GM18498 (cell line): Measurements from ENCODE around the gene USP50.
"Not testable (repeated sequence)": the region's sequence is repeated elsewhere in the genome, so short reads cannot be mapped to it uniquely, and the experiment has no call there.

ENCODE experiments used
- ATAC-seq: cut with Tn5 transposase; IDR thresholded peaks from one replicate; pipeline ENCODE4 v1.9.1; 2021; ENCODE audit warnings: mild to moderate bottlenecking, moderate library complexity; ENCODE audit not compliant: unreplicated experiment

Gene USP50

GRCh38 chr15:50505656-50506055 lies 40.8 kb downstream of the USP50 start:
- ATAC-seq = not testable (repeated sequence)

DNA sequence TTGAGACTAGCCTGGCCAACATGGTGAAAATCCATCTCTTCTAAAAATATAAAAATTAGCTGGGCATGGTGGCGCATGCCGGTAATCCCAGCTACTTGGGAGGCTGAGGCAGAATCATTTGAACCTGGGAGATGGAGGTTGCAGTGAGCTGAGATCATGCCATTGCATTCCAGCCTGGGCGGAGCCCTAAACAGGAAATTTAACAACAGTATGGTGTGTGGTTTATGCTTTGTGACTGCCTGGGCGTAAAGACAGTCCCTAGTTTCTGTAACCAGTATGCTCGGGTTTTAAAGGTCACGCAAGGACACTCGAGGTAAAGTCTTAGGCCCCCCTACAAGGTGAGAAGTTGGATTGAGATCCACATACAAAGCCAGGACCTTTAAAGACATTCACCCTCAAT lies 43.3 kb downstream of the USP50 start:
- ATAC-seq = no peak

DNA sequence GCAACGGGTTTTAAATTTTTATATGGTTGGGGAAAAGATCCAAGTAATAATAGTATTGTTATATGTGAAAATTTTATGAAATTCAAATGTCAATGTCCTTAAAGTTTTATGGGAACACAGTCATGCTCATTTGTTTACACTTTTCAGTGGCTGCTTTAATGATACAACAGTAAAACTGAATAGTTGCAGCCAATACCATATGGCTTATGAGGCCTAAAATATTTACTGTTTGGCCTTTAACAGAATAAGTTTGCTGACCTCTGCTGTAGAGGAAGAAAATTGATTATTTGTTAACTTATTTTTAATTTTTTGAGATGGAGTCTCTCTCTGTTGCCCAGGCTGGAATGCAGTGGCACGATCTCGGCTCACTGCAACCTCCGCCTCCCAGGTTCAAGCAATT lies 44.7 kb downstream of the USP50 start:
- ATAC-seq = no peak

GRCh38 chr15:50500352-50500751 lies 46.1 kb downstream of the USP50 start:
- ATAC-seq = no peak

- no peak for ATAC-seq
These were observed 49.8 kb downstream of the USP50 start for GRCh38 chr15:50496692-50497091.

GRCh38 chr15:50494547-50494946 lies 51.9 kb downstream of the USP50 start:
- not testable (repeated sequence) for ATAC-seq

GRCh38 chr15:50493625-50494024 lies 52.8 kb downstream of the USP50 start:
- ATAC-seq = no peak

DNA sequence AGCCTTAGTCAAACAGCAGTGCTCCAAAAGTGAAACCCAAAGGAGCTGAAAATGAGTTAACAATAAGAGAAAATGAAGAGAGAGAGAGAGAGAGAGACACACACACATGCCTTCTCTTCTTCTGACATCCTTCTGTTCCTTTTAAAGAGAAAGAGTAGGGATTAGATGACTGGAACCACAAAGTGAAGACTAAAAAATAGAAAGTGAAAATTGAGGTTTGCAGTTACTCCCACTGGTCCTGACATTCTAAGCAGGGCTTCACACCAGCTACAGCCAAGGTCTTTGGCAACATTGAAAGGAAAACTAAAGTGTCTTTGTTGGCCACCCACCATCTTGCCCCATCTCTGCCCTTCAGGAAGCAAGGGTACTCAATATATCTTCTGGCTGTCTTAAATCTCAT lies 59.2 kb downstream of the USP50 start:
- no peak for ATAC-seq

DNA sequence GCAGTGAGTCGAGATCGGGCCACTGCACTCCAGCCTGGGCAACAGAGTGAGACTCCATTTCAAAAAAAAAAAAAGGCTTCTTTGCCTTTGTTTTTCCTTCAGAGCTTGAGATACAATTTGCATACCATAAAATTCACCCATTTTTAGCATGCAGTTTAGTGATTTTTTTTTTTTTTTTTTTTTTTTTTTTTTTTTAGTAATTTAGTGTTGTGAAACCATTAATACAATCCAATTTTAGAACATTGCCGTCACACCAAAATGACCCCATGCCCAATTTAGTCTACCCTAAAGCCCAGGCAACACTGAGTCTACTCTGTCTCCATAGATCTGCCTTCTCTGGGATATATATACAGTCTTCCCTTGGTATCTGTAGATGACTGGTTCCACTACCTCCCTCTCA lies 61.1 kb downstream of the USP50 start:
- ATAC-seq = no peak

DNA sequence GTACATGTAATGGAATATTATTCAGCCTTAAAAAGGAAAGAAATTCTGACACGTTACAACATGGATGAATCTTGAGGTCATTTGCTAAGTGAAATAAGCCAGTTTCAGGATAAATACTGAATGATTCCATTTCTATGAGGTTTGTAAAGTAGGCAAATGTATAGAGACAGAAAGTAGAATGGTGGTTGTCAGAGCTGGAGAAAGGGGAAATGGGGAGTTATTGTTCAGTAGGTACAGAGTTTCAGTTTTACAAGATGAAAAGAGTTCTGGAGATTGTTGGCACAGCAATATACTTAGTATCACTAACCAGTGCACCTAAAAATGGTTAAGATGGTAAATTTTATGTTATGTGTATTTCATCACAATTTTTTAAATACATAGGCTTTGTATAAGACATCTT lies 61.7 kb downstream of the USP50 start:
- ATAC-seq = peak; percentile 75

DNA sequence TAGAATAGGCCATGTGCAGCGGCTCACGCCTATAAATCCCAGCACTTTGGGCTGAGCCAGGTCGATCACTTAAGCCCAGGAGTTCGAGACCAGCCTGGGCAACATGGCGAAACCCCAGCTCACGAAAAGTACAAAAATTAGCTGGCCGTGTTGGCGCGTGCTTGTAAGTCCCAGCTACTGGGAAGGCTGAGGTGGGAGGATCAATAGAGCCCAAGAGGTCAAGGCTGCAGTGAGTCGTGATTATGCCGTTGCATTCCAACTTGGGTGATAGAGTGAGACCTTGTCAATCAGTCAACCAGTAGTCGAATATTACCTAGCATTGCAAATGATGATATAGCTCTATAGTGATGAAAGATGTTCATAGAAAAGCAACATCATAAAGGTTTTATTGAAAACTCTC lies 70.3 kb downstream of the USP50 start:
- ATAC-seq = no peak

GRCh38 chr15:50471072-50471471 lies 75.4 kb downstream of the USP50 start:
- no peak for ATAC-seq

DNA sequence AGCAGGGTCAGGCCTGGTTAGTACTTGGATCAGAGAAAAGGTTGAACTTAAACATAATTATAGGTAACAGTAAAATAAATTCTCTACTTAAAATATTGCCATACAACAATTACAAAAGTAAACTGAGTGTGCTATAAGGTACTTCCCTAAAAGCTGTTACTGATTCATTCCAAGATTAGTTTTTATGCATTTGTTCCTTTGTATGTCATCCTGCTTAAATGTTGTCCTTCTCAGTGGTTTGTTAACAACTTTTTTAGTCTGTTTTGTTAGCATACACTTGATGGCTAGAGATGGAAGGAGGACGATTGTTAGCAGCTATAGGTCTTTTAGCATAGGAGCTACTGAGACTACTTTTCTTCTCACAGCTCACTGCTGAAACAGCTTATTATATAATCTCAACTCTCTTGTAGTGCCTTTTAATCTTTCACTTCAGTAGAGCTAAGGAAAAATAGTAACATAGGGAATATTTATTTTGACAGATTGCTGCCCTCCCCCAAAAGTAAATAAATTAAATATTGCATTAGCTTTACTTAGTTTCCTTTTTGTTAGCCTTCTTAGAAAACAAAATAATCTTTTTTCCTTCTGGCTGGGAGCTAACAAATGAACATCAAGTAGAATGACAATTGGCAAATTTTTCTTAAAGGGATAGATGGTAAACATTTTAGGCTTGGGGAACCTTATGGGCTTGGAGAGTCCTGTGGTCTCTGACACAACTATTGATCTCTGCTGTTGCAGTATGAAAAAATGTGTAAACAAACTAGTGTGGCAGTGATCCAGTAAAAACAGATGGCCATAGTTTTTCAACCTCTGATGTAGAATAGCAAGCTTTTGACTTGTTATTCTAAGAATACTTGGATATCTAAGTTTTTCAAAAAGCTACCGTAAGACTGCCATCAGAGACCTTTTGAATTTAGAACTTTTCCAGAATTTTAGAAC lies 82.8 kb downstream of the USP50 start:
- no peak for ATAC-seq

- no peak for ATAC-seq
These were observed 87.9 kb downstream of the USP50 start for GRCh38 chr15:50458348-50459112.

DNA sequence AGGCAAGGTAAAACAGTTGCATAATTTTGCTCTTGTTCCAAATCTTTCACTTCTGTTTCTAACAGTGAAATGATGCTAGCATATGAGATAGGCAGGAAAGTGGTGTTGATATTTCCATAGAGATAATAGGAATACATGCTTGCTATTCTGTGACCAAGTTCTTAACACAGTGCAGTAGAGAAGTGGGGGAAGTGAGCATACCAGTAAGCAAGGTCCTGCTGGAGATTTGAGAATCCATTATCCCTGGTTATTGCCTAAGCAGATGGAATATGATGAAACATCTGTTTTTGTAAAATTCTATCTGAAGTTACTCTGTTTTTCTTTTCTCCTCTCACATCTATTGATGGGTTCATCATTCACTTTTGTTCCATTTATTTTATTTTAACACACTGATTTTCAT lies 93.5 kb downstream of the USP50 start:
- ATAC-seq = no peak
